Ectodermal cell (in vitro differentiated cells): Measurements from ENCODE around the gene TRPM2.

Experiments
- H3K27ac ChIP-seq: 2 replicates; pipeline ENCODE4 v1.7.0; 2013; ENCODE audit warnings: mild to moderate bottlenecking, low read depth, low read length; ENCODE audit not compliant: insufficient read depth, poor library complexity, severe bottlenecking
- H3K27me3 ChIP-seq: 2 replicates; pipeline ENCODE4 v1.7.0; 2013; ENCODE audit warnings: mild to moderate bottlenecking, low read length; ENCODE audit not compliant: insufficient read depth, control insufficient read depth, poor library complexity, severe bottlenecking
- H3K36me3 ChIP-seq: one replicate; pipeline ENCODE4 v1.7.0; 2013; ENCODE audit warnings: low read length; ENCODE audit not compliant: control insufficient read depth, insufficient read depth
- H3K4me1 ChIP-seq: one replicate; pipeline ENCODE4 v1.7.0; 2013; ENCODE audit warnings: low read length; ENCODE audit not compliant: control insufficient read depth, insufficient read depth
- H3K4me3 ChIP-seq: 2 replicates; pipeline ENCODE4 v1.7.0; 2013; ENCODE audit warnings: low read depth, low read length, control low read depth; ENCODE audit not compliant: insufficient read depth
- H3K9me3 ChIP-seq: 2 replicates; pipeline ENCODE4 v1.7.0; 2013; ENCODE audit warnings: mild to moderate bottlenecking, low read length, moderate library complexity; ENCODE audit not compliant: control insufficient read depth
- WGBS, 2 experiments: methylation state at CpG; one replicate each; pipeline ENCODE4 v1.1.7; 2013; ENCODE audit warnings: missing lambda C conversion rate in 2 of 2; 5-methylcytosine and 5-hydroxymethylcytosine counted together

TRPM2 gene

GRCh38 chr21:44375281-44375651, 21.8 kb downstream of the TRPM2 start:
- H3K27me3 ChIP-seq: peaks cover 10% of the 10 kb centered on the region
- no peaks in the 10 kb centered on the region for H3K36me3 ChIP-seq
- peaks cover 4% of the 10 kb centered on the region for H3K4me1 ChIP-seq
- H3K9me3 ChIP-seq: no peaks in the 10 kb centered on the region
- H3K4me3 ChIP-seq: no peak overlapping the region
- no peak overlapping the region for H3K27ac ChIP-seq
- 92 to 95% methylated on average over 10 of the region's 10 CpGs for WGBS, 2 experiments

GRCh38 chr21:44375761-44376241, 22.4 kb downstream of the TRPM2 start:
- H3K4me3 ChIP-seq: no peak overlapping the region
- H3K4me1 ChIP-seq: peaks cover 8% of the 10 kb centered on the region
- H3K36me3 ChIP-seq: no peaks in the 10 kb centered on the region
- no peaks in the 10 kb centered on the region for H3K9me3 ChIP-seq
- WGBS, 2 experiments: 94 to 95% methylated on average over 19 of the region's 19 CpGs
- peaks cover 5% of the 10 kb centered on the region for H3K27me3 ChIP-seq
- no peak overlapping the region for H3K27ac ChIP-seq

- Histone ChIP-seq H3K27me3 (peaks cover 3% of the 10 kb centered on the region), H3K4me1 (peaks cover 8% of the 10 kb centered on the region), H3K9me3 (no peaks in the 10 kb centered on the region), H3K27ac (no peak overlapping the region), H3K36me3 (no peaks in the 10 kb centered on the region), H3K4me3 (no peak overlapping the region)
- WGBS, 2 experiments: 93 to 94% methylated on average over 9 of the region's 9 CpGs
Observed at GRCh38 chr21:44376606-44377005, 23.2 kb downstream of the TRPM2 start.

- H3K4me1 ChIP-seq: peaks cover 8% of the 10 kb centered on the region
- no peak overlapping the region for H3K4me3 ChIP-seq
- 81% methylated on average over 24 of the region's 24 CpGs for WGBS, 2 experiments
- H3K27ac ChIP-seq: no peak overlapping the region
- no peaks in the 10 kb centered on the region for H3K9me3 ChIP-seq
- H3K36me3 ChIP-seq: no peaks in the 10 kb centered on the region
- H3K27me3 ChIP-seq: no peaks in the 10 kb centered on the region
Observed at GRCh38 chr21:44377201-44377921, 23.9 kb downstream of the TRPM2 start.

GRCh38 chr21:44377922-44378645, 24.7 kb downstream of the TRPM2 start:
- H3K36me3 ChIP-seq: no peaks in the 10 kb centered on the region
- 88 to 89% methylated on average over 22 of the region's 22 CpGs for WGBS, 2 experiments
- H3K27ac ChIP-seq: no peak overlapping the region
- no peaks in the 10 kb centered on the region for H3K9me3 ChIP-seq
- no peak overlapping the region for H3K4me3 ChIP-seq
- H3K27me3 ChIP-seq: no peaks in the 10 kb centered on the region
- H3K4me1 ChIP-seq: peaks cover 8% of the 10 kb centered on the region

GRCh38 chr21:44378646-44379514, 25.5 kb downstream of the TRPM2 start:
- H3K9me3 ChIP-seq: no peaks in the 10 kb centered on the region
- H3K36me3 ChIP-seq: no peaks in the 10 kb centered on the region
- H3K4me3 ChIP-seq: no peak overlapping the region
- no peak overlapping the region for H3K27ac ChIP-seq
- H3K27me3 ChIP-seq: no peaks in the 10 kb centered on the region
- peaks cover 8% of the 10 kb centered on the region for H3K4me1 ChIP-seq
- WGBS, 2 experiments: 94 to 95% methylated on average over 34 of the region's 34 CpGs

- Histone ChIP-seq H3K4me3 (no peak overlapping the region), H3K36me3 (no peaks in the 10 kb centered on the region), H3K27me3 (no peaks in the 10 kb centered on the region), H3K9me3 (no peaks in the 10 kb centered on the region), H3K27ac (no peak overlapping the region), H3K4me1 (peaks cover 8% of the 10 kb centered on the region)
- WGBS, 2 experiments: 92 to 97% methylated on average over 5 of the region's 5 CpGs
Observed at GRCh38 chr21:44379515-44379848, 26.1 kb downstream of the TRPM2 start.

GRCh38 chr21:44379991-44380865, 26.8 kb downstream of the TRPM2 start:
- no peaks in the 10 kb centered on the region for H3K36me3 ChIP-seq
- no peaks in the 10 kb centered on the region for H3K27me3 ChIP-seq
- 71 to 75% methylated on average over 31 of the region's 31 CpGs for WGBS, 2 experiments
- peaks cover 8% of the 10 kb centered on the region for H3K4me1 ChIP-seq
- H3K9me3 ChIP-seq: no peaks in the 10 kb centered on the region
- no peak overlapping the region for H3K27ac ChIP-seq
- no peak overlapping the region for H3K4me3 ChIP-seq

GRCh38 chr21:44380876-44381275, 27.5 kb downstream of the TRPM2 start:
- Histone ChIP-seq H3K27me3 (no peaks in the 10 kb centered on the region), H3K4me1 (peaks cover 8% of the 10 kb centered on the region), H3K4me3 (no peak overlapping the region), H3K36me3 (no peaks in the 10 kb centered on the region), H3K9me3 (no peaks in the 10 kb centered on the region), H3K27ac (no peak overlapping the region)
- 89 to 92% methylated on average over 10 of the region's 10 CpGs for whole genome bisulfite sequencing, 2 experiments
